Ascending aorta (tissue), 2 donors: Measurements from ENCODE around the gene KRT2. TPM values are rescaled to one million over a fixed set of nuclear protein-coding genes. Genes with fewer than 3 reads are reported as not detected.

Source experiments
- DNase-seq, 2 donors: peaks; one replicate each; pipeline ENCODE4 v3.0.0-alpha.2; 2019; ENCODE audit warnings: low spot score in 2 of 2
- H3K27ac ChIP-seq, 2 donors: fragments of 200-600 bp; sonication (generic); one replicate each; pipeline ENCODE4 v1.5.1; 2016 to 2017; ENCODE audit warnings: mild to moderate bottlenecking in 1 of 2
- H3K27me3 ChIP-seq: fragments of 200-600 bp; sonication (generic); one replicate; pipeline ENCODE4 v1.5.1; 2017
- H3K36me3 ChIP-seq, 2 donors: fragments of 200-600 bp; sonication (generic); one replicate each; pipeline ENCODE4 v1.5.1; 2016
- H3K4me1 ChIP-seq, 2 donors: fragments of 200-600 bp; sonication (generic); one replicate each; pipeline ENCODE4 v1.5.1; 2016 to 2017; ENCODE audit warnings: mild to moderate bottlenecking in 1 of 2
- H3K4me3 ChIP-seq, 2 donors: fragments of 200-600 bp; sonication (generic); one replicate each; pipeline ENCODE4 v1.5.1; 2016 to 2017; ENCODE audit warnings: mild to moderate bottlenecking in 1 of 2
- H3K9me3 ChIP-seq, 2 donors: fragments of 200-600 bp; sonication (generic); one replicate each; pipeline ENCODE4 v1.5.1; 2016
- CTCF ChIP-seq, 3 experiments: fragments of 200-600 bp in 2 of 3; fragments of 450-650 bp in 1 of 3; sonication (generic) in 2 of 3; IDR thresholded peaks; one replicate each; pipeline ENCODE4 v1.5.1; 2016 to 2019; ENCODE audit warnings: antibody characterized with exemption in 3 of 3, mild to moderate bottlenecking in 1 of 3, moderate library complexity in 1 of 3
- intact Hi-C: fragments of 100-400 bp; cut with DNase I; formaldehyde crosslinking; loops from one replicate; pipeline ENCODE4 v1.15.1; 2023
- total RNA-seq: library from RNA; depleted of rRNA; stranded (reverse); fragments of >200 nt; gene quantifications from one replicate; pipeline ENCODE4 v1.1.0, GENCODE V29; 2016

The KRT2 gene
- total RNA-seq, 1 donor from 2014 or later = not detected

- intact Hi-C loops = no loop called here
- no peaks in the 10 kb centered on the region for H3K36me3 ChIP-seq
- no peak for TF ChIP-seq CTCF (IDR thresholded peaks at IDR 0.05)
- peaks cover 5 to 6% of the 10 kb centered on the region in 2 donors for H3K4me1 ChIP-seq
- no peaks in the 10 kb centered on the region for H3K9me3 ChIP-seq
- H3K27me3 ChIP-seq = no peaks in the 10 kb centered on the region
- no peak overlapping the region for H3K4me3 ChIP-seq
- DNase-seq = no peak
- H3K27ac ChIP-seq = no peak overlapping the region
Measured at GRCh38 chr12:52688481-52688880, 36.5 kb upstream of the KRT2 start.

GRCh38 chr12:52687497-52688385 is 35.7 kb upstream of the KRT2 start:
- TF ChIP-seq CTCF (IDR thresholded peaks at IDR 0.05) = no peak

GRCh38 chr12:52686756-52687487 is 34.9 kb upstream of the KRT2 start:
- intact Hi-C loops = no loop called here
- H3K9me3 ChIP-seq = no peaks in the 10 kb centered on the region
- TF ChIP-seq CTCF (IDR thresholded peaks at IDR 0.05) = no peak
- no peak overlapping the region for H3K4me3 ChIP-seq
- H3K27ac ChIP-seq = no peak overlapping the region
- peaks cover 5 to 6% of the 10 kb centered on the region in 2 donors for H3K4me1 ChIP-seq
- DNase-seq = no peak
- H3K27me3 ChIP-seq = no peaks in the 10 kb centered on the region
- no peaks in the 10 kb centered on the region for H3K36me3 ChIP-seq

More at GRCh38 chr12:52687497-52688385, 35.7 kb upstream of the KRT2 start:
- H3K4me1 ChIP-seq = peaks cover 5 to 6% of the 10 kb centered on the region in 2 donors
- H3K4me3 ChIP-seq = no peak overlapping the region
- intact Hi-C loops = no loop called here
- DNase-seq = no peak
- no peaks in the 10 kb centered on the region for H3K36me3 ChIP-seq
- no peaks in the 10 kb centered on the region for H3K9me3 ChIP-seq
- no peaks in the 10 kb centered on the region for H3K27me3 ChIP-seq
- no peak overlapping the region for H3K27ac ChIP-seq

- H3K4me3 ChIP-seq = no peak overlapping the region
- no peaks in the 10 kb centered on the region for H3K36me3 ChIP-seq
- peaks cover 3% of the 10 kb centered on the region in 2 donors for H3K4me1 ChIP-seq
- intact Hi-C loops = no loop called here
- no peaks in the 10 kb centered on the region for H3K27me3 ChIP-seq
- H3K27ac ChIP-seq = no peak overlapping the region
- H3K9me3 ChIP-seq = no peaks in the 10 kb centered on the region
- TF ChIP-seq CTCF (IDR thresholded peaks at IDR 0.05) = no peak
- no peak for DNase-seq
Measured at GRCh38 chr12:52686063-52686462, 34.1 kb upstream of the KRT2 start.

GRCh38 chr12:52685406-52685890 is 33.4 kb upstream of the KRT2 start:
- H3K9me3 ChIP-seq = no peaks in the 10 kb centered on the region
- no peak overlapping the region for H3K4me3 ChIP-seq
- H3K4me1 ChIP-seq = no peaks in the 10 kb centered on the region
- DNase-seq = no peak
- TF ChIP-seq CTCF (IDR thresholded peaks at IDR 0.05) = no peak
- no peaks in the 10 kb centered on the region for H3K27me3 ChIP-seq
- no peaks in the 10 kb centered on the region for H3K36me3 ChIP-seq
- intact Hi-C loops = no loop called here
- H3K27ac ChIP-seq = no peak overlapping the region
